GM10266 (cell line): ENCODE results near the gene CTNNBL1.

Source experiments
- DNase-seq: peaks from one replicate; pipeline ENCODE4 v3.0.0; 2012; ENCODE audit errors: extremely low spot score
- TF ChIP-seq, protein P1 (sequence below): IDR thresholded peaks from 2 replicates; pipeline ENCODE4 v1.5.1; 2012; ENCODE audit warnings: mild to moderate bottlenecking, low read depth; ENCODE audit not compliant: control insufficient read depth, insufficient read depth; ENCODE audit errors: missing control alignments

CTNNBL1 gene

DNA sequence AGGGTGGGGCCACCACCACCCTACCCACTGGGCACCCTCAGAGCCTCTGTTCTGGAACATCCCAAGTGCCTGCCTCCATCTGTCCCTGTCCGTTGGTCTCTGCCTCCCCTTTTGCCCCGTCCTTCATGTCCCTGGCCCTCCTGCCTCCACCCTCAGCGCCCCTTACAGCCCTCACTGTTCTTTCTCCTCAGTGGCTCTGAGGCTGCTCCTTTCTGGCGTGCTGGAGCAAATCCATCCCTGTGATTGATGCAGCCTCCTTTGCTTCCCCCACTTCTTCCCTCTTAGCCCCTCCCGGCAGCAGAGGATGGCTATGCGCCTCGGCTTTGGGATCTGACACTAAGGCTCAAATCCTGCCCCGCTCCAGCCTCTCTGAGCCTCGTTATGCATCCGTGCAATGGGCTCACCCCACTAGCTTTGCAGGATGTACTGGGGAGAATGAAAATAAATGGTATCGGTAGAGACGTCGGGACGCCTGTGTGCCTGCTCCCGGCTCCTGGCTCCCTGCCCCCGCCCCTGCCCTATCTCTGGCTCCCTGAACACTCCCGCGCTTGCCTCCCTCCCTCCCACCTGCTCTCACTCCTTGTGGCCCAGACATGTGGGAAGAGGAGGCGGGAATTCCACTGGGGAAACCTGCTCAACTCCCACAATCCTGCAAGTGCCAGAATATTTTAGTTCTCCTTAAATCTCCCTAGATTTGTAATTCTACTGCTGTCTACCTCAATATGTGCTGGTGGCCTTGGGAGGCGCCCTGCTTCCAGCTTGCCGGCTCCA is 222.2 kb downstream of the CTNNBL1 start:
- TF ChIP-seq, protein P1, sequence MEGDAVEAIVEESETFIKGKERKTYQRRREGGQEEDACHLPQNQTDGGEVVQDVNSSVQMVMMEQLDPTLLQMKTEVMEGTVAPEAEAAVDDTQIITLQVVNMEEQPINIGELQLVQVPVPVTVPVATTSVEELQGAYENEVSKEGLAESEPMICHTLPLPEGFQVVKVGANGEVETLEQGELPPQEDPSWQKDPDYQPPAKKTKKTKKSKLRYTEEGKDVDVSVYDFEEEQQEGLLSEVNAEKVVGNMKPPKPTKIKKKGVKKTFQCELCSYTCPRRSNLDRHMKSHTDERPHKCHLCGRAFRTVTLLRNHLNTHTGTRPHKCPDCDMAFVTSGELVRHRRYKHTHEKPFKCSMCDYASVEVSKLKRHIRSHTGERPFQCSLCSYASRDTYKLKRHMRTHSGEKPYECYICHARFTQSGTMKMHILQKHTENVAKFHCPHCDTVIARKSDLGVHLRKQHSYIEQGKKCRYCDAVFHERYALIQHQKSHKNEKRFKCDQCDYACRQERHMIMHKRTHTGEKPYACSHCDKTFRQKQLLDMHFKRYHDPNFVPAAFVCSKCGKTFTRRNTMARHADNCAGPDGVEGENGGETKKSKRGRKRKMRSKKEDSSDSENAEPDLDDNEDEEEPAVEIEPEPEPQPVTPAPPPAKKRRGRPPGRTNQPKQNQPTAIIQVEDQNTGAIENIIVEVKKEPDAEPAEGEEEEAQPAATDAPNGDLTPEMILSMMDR = no peak

DNA sequence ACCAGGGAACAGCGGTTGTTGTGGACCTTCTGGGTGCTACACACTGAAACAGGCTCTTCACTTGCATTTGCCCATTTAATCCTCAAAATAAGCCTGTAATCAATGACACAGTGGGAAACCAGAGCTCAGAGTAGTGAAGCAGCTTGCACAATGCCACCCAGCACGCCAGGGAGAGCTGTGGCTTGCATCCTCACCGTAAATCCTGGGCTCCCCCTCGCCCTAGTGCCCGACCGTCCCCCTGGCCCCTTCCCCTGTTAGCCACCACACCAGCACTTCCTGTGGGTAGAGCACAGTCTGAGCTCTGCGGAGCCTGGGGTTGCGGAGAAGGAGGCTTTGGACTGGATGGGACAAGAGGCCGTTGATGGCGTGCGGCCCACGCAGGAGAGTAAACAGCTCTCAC is 223.6 kb downstream of the CTNNBL1 start:
- TF ChIP-seq, protein P1 = no peak
- DNase-seq = no peak

More for the DNA sequence above, 222.2 kb downstream of the CTNNBL1 start:
- no peak for DNase-seq

DNA sequence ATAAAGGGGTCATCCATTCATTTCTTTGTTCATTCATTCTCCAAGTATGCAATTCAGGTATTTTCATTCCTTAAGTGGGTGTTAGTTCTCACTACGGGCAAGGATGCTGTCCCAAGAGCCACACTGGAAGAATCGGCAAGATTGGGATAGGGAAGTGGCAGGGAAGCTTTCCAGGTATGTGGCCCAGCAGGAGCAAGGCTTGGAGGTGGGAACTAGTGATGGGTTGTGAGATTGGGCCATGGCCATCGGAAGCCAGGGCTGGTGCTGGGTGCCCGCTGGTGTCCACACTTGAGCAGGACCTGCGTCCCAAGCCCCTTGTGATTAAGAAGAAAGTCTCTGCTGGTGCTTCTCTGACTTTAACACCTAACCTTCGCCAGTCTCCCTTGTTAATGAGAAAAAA is 224.2 kb downstream of the CTNNBL1 start:
- DNase-seq = no peak
- TF ChIP-seq, protein P1 = no peak

DNA sequence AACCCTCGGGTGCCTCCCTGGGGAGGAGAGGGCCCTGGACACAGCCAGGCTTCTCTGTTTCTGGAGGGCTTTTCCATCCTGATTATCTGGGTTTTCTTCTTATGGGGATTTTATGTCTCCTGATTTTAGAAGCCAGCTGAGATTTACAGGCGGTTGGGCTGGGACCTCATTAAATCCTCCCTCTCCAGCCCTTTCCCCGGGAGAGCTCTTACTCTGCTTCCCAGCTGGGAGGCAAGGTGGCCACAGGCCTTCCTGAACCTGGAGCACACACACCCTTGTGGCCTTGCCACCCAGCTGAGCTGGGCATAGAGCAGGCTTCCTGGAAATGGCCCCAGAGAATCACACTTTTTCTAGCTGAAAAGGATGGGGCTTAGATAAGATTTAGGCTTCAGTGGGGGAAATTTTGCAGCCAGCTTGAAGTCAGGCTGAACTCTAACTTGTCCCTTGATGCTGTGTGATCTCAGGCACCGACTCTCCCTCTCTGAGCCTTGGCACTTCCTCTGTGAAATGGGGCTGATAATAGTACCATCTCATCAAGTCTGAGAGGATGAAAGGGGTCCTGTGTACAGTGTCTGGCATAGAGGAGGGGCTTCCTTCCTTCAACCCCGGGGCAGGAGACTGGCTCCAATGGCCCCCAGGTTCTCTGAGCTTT is 225.7 kb downstream of the CTNNBL1 start:
- DNase-seq = no peak
- TF ChIP-seq, protein P1 = no peak

DNA sequence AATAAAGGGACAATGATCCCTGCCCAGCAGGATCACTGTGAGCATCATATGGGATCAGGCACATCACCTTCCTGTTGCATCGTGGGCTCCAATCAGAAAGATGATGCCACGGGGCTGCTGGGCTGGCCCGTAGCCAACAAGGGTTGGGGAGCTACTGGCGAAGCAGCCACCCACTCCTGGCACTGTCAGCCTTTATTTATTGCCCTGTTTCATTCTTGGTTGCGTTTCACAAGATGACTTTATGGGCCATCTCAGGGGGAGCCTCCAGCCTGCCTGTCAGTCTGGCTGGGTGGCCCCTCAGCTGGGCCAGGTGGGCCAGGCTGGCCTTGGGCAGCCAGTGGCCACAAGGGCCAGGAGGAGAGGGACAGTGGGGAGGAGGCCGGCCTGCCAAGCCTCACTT is 226.4 kb downstream of the CTNNBL1 start:
- DNase-seq = no peak
- TF ChIP-seq, protein P1 = no peak

DNA sequence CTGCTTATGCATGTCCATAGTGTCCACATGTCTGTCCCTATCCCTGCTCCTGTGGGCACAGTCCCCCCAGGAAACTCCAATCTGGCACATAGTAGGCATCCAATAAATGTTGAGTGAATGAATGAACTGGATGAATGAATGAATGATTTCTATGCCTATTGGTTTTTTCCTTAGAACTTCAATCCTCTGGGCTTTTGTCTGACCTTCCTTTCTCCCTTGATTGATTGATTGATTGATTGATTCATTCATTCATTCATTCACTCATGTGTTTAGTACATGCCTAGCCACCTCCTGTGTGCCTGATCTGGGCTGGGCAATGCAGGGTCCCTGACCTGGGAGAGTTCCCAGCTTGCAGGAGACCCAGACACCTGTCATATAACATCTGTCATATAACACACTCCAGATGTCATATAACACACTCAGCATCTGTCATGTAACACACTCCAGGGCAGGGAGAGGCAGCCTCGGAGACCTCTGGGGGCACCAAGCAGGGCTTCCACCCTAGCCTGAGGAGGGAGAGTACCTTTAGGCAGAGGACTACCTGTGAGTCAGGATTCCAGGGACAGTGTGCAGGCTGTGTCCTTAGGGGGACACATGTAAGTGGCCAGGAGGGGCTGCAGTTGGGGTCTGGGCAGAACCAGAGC is 227.0 kb downstream of the CTNNBL1 start:
- TF ChIP-seq, protein P1 = no peak
- DNase-seq = no peak
